ENCODE measurements around the gene PRDM15.

Gene PRDM15

GRCh38 chr21:41750532-41751151, 128.5 kb downstream of the PRDM15 start:
- no peaks in the 10 kb centered on the region for H3K9me3 Mint-ChIP-seq

GRCh38 chr21:41750051-41750450, 129.1 kb downstream of the PRDM15 start:
- TF ChIP-seq, protein P1, sequence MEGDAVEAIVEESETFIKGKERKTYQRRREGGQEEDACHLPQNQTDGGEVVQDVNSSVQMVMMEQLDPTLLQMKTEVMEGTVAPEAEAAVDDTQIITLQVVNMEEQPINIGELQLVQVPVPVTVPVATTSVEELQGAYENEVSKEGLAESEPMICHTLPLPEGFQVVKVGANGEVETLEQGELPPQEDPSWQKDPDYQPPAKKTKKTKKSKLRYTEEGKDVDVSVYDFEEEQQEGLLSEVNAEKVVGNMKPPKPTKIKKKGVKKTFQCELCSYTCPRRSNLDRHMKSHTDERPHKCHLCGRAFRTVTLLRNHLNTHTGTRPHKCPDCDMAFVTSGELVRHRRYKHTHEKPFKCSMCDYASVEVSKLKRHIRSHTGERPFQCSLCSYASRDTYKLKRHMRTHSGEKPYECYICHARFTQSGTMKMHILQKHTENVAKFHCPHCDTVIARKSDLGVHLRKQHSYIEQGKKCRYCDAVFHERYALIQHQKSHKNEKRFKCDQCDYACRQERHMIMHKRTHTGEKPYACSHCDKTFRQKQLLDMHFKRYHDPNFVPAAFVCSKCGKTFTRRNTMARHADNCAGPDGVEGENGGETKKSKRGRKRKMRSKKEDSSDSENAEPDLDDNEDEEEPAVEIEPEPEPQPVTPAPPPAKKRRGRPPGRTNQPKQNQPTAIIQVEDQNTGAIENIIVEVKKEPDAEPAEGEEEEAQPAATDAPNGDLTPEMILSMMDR (IDR thresholded peaks at IDR 0.05; ENCODE audit: unreplicated experiment in 3 of 3), result no peak
- Mint-ChIP-seq H3K4me3 (no peak overlapping the region), H3K9me3 (no peaks in the 10 kb centered on the region), H3K36me3 (ENCODE audit: low read depth) (peaks cover 6% of the 10 kb centered on the region), H3K27me3 (ENCODE audit: low read depth) (peaks cover 45% of the 10 kb centered on the region), H3K27ac (peak overlapping the region in 1 of 3 experiments; percentile 71), H3K4me1 (peaks cover 41% of the 10 kb centered on the region)

More at GRCh38 chr21:41750532-41751151, 128.5 kb downstream of the PRDM15 start:
- Mint-ChIP-seq H3K36me3 (ENCODE audit: low read depth) (peaks cover 5% of the 10 kb centered on the region), H3K27ac (peak overlapping the region in 1 of 3 experiments; percentile 71), H3K27me3 (ENCODE audit: low read depth) (peaks cover 45% of the 10 kb centered on the region), H3K4me3 (no peak overlapping the region), H3K4me1 (peaks cover 41% of the 10 kb centered on the region)
- TF ChIP-seq, protein P1 (IDR thresholded peaks at IDR 0.05; ENCODE audit: unreplicated experiment in 3 of 3), result no peak

DNA sequence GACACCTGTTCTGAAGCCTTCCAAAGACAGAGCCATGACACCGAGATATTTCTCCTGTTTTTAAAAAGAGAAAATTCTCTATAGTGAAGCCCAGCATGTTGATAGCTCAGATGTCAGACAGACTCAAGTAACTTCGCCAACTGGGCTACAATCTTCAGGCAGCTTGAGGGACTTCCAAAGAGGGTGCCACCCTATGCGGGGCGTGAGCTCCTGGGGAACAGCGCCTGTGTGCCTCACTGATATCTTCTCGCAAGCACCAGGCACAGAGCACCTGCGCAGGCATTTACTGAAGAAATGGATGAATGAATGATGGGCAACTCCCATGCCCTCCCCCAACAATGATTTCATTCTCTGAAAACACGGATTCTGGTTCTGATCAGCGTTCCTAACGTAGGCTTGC, 129.9 kb downstream of the PRDM15 start:
- peaks cover 45% of the 10 kb centered on the region for H3K4me1 Mint-ChIP-seq
- peaks cover 47% of the 10 kb centered on the region for H3K27me3 Mint-ChIP-seq (ENCODE audit: low read depth)
- no peaks in the 10 kb centered on the region for H3K9me3 Mint-ChIP-seq

More for the DNA sequence above, 129.9 kb downstream of the PRDM15 start:
- H3K4me3 Mint-ChIP-seq, result no peak overlapping the region
- TF ChIP-seq, protein P1 (IDR thresholded peaks at IDR 0.05; ENCODE audit: unreplicated experiment in 3 of 3), result no peak
- no peak overlapping the region for H3K27ac Mint-ChIP-seq
- H3K36me3 Mint-ChIP-seq (ENCODE audit: low read depth), result peaks cover 9% of the 10 kb centered on the region

Data from nephron (organoid).